Activated CD8-positive, alpha-beta memory T cell treated with anti-CD3 and anti-CD28 coated beads, Interleukin-2, amount 10 ng/mL, durations not matched to agents 7 days and 5 days (primary cell): ENCODE measurements around the gene OPHN1. TPM values are rescaled to one million over a fixed set of nuclear protein-coding genes. Genes with fewer than 3 reads are reported as not detected.
"Not testable (repeated sequence)": the region's sequence is repeated elsewhere in the genome, so short reads cannot be mapped to it uniquely, and the experiment has no call there.

Experiments
- ATAC-seq: fragments of 150-1000 bp; cut with Tn5 transposase; one replicate; pipeline ENCODE4 v1.10.0; 2021; ENCODE audit warnings: moderate library complexity
- CTCF ChIA-PET: fragments of 350-600 bp; sonication (Branson Sonifier 250); formaldehyde crosslinking; loops from one replicate; lab custom pipeline; 2021; ENCODE audit warnings: antibody characterized with exemption; lab: Charles Lee
- DNase-seq: peaks from one replicate; pipeline ENCODE4 v3.0.0-alpha.2; 2020
- H3K27ac Mint-ChIP-seq: one replicate; pipeline ENCODE4 v1.8.0; 2021; ENCODE audit warnings: mild to moderate bottlenecking, mixed read lengths
- H3K27me3 Mint-ChIP-seq: one replicate; pipeline ENCODE4 v1.8.0; 2021; ENCODE audit warnings: mixed read lengths
- H3K36me3 Mint-ChIP-seq: one replicate; pipeline ENCODE4 v1.8.0; 2021; ENCODE audit warnings: mild to moderate bottlenecking, mixed read lengths
- H3K4me1 Mint-ChIP-seq: one replicate; pipeline ENCODE4 v1.8.0; 2021; ENCODE audit warnings: mixed read lengths
- H3K4me3 Mint-ChIP-seq: one replicate; pipeline ENCODE4 v1.8.0; 2021; ENCODE audit warnings: mild to moderate bottlenecking, moderate library complexity, mixed read lengths
- H3K9me3 Mint-ChIP-seq: one replicate; pipeline ENCODE4 v1.8.0; 2022; ENCODE audit warnings: low read depth, mixed read lengths
- total RNA-seq, 2 experiments: library from RNA; stranded (reverse); gene quantifications; one replicate each; pipeline ENCODE4 v1.2.3, GENCODE V29; 2021

The OPHN1 gene
- total RNA-seq, 2 experiments from 2014 or later = 0.09 to 0.15 TPM

DNA sequence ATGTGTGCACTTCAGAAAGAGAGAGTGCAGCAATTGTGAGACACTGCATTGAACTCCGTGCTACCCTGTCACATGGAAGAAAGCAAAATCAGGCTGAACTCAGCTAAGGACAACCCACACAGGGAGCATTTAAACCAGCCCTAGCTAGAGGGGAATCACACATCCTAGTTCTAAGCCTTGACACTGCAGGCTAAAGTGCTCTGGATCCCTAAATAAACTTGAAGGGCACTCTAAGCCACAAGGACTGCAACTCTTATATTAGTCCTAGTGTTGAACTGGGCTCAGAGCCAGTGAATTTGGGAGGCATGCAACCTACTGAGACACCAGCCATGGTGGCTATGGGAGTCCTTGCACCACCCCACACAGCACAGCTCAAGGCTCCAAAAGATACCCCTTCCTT is 311.9 kb downstream of the OPHN1 start:
- no peaks in the 10 kb centered on the region for H3K9me3 Mint-ChIP-seq
- no peaks in the 10 kb centered on the region for H3K4me1 Mint-ChIP-seq
- no peaks in the 10 kb centered on the region for H3K36me3 Mint-ChIP-seq
- H3K27ac Mint-ChIP-seq = no peak overlapping the region
- no peak for DNase-seq
- no peaks in the 10 kb centered on the region for H3K27me3 Mint-ChIP-seq
- CTCF ChIA-PET = no interaction called here
- no peak overlapping the region for H3K4me3 Mint-ChIP-seq
- no peak for ATAC-seq

- DNase-seq (no peak), ATAC-seq (no peak)
- no peaks in the 10 kb centered on the region for H3K4me1 Mint-ChIP-seq
- no peak overlapping the region for H3K27ac Mint-ChIP-seq
- H3K9me3 Mint-ChIP-seq = no peaks in the 10 kb centered on the region
- CTCF ChIA-PET = no interaction called here
- H3K4me3 Mint-ChIP-seq = no peak overlapping the region
- H3K27me3 Mint-ChIP-seq = no peaks in the 10 kb centered on the region
- no peaks in the 10 kb centered on the region for H3K36me3 Mint-ChIP-seq
These were observed 317.9 kb downstream of the OPHN1 start for GRCh38 chrX:68115371-68115770.

GRCh38 chrX:68114573-68115129 is 318.6 kb downstream of the OPHN1 start:
- Mint-ChIP-seq H3K9me3 (no peaks in the 10 kb centered on the region), H3K4me1 (no peaks in the 10 kb centered on the region), H3K4me3 (no peak overlapping the region), H3K27ac (no peak overlapping the region), H3K36me3 (no peaks in the 10 kb centered on the region), H3K27me3 (no peaks in the 10 kb centered on the region)
- CTCF ChIA-PET = no interaction called here
- ATAC-seq (no peak), DNase-seq (no peak)

- ATAC-seq (no peak), DNase-seq (no peak)
- Mint-ChIP-seq H3K4me3 (no peak overlapping the region), H3K27ac (no peak overlapping the region), H3K9me3 (no peaks in the 10 kb centered on the region), H3K36me3 (no peaks in the 10 kb centered on the region), H3K27me3 (no peaks in the 10 kb centered on the region), H3K4me1 (no peaks in the 10 kb centered on the region)
- CTCF ChIA-PET = no interaction called here
These were observed 319.3 kb downstream of the OPHN1 start for GRCh38 chrX:68113837-68114572.

DNA sequence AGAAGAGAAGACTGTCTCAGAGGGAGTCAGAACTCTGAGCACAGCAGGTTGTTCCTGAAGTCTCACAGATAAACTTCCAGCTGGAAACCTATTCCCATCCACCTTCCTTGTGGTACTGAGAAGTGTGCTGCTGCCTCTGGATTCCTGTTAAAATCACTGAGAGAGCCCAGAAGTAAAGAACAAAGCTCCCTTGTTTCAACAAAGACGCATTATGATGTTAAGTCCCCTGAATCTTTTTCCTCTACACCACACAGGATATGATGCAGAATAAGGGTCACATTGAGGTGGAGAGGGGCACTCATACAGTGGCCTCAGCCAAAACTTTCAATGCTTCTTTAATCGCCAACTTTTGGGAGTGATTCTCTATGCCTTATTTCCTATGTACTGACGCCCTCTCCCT is 321.0 kb downstream of the OPHN1 start:
- Mint-ChIP-seq H3K27ac (no peak overlapping the region), H3K27me3 (no peaks in the 10 kb centered on the region), H3K4me1 (no peaks in the 10 kb centered on the region), H3K9me3 (no peaks in the 10 kb centered on the region), H3K4me3 (no peak overlapping the region), H3K36me3 (no peaks in the 10 kb centered on the region)
- no peak for ATAC-seq
- no peak for DNase-seq
- CTCF ChIA-PET = no interaction called here

DNA sequence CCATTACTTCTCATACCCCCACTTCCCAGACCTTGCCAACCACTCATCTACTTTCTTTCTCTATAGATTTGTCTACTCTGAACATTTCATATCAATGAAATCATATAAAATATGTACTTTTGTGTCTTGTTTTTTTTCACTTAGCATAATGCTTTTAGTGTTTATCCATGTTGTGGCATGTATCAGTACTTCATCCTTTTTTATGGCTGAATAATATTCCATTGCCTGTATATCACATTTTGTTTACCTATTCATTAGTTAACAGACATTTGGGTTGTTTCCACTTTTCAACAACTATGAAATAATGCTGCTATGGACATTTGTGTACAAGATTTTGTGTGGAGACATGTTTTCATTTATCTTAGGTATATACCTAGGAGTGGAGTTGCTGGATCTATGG is 324.1 kb downstream of the OPHN1 start:
- Mint-ChIP-seq H3K27me3 (no peaks in the 10 kb centered on the region), H3K9me3 (no peaks in the 10 kb centered on the region), H3K4me1 (no peaks in the 10 kb centered on the region), H3K27ac (no peak overlapping the region), H3K36me3 (no peaks in the 10 kb centered on the region), H3K4me3 (no peak overlapping the region)
- CTCF ChIA-PET = no interaction called here
- ATAC-seq = no peak
- no peak for DNase-seq

DNA sequence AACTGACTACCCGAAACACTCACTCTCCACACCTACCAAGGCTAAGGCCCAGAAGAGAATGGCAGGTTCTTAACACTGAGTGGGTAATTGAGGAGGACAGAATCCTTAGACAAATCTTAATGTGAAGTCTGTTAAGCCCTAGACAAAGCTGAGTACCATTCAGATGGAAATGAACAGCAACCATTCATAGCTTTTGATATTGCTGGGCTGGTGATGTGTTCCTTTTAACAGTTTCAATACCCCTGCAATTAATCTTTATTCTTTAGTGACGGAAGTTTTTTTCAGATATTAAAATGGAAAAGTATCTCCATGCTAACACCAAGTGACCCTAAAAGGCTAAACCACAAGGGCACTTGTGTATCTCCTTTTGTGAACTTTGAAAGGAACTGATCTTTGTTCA is 334.9 kb downstream of the OPHN1 start:
- no peaks in the 10 kb centered on the region for H3K9me3 Mint-ChIP-seq
- H3K4me3 Mint-ChIP-seq = no peak overlapping the region
- DNase-seq = no peak
- H3K27ac Mint-ChIP-seq = no peak overlapping the region
- no peaks in the 10 kb centered on the region for H3K27me3 Mint-ChIP-seq
- no peaks in the 10 kb centered on the region for H3K36me3 Mint-ChIP-seq
- no peaks in the 10 kb centered on the region for H3K4me1 Mint-ChIP-seq
- CTCF ChIA-PET = no interaction called here
- no peak for ATAC-seq

- Mint-ChIP-seq H3K27ac (no peak overlapping the region), H3K27me3 (no peaks in the 10 kb centered on the region), H3K9me3 (no peaks in the 10 kb centered on the region), H3K4me1 (no peaks in the 10 kb centered on the region), H3K4me3 (no peak overlapping the region), H3K36me3 (no peaks in the 10 kb centered on the region)
- CTCF ChIA-PET = no interaction called here
- no peak for DNase-seq
- no peak for ATAC-seq
These were observed 343.0 kb downstream of the OPHN1 start for GRCh38 chrX:68090266-68090665.

- no peaks in the 10 kb centered on the region for H3K9me3 Mint-ChIP-seq
- no peaks in the 10 kb centered on the region for H3K4me1 Mint-ChIP-seq
- no peaks in the 10 kb centered on the region for H3K27me3 Mint-ChIP-seq
- CTCF ChIA-PET = no interaction called here
- no peaks in the 10 kb centered on the region for H3K36me3 Mint-ChIP-seq
- no peak for ATAC-seq
- H3K4me3 Mint-ChIP-seq = no peak overlapping the region
- no peak for DNase-seq
- no peak overlapping the region for H3K27ac Mint-ChIP-seq
These were observed 345.8 kb downstream of the OPHN1 start for GRCh38 chrX:68087526-68087925.

DNA sequence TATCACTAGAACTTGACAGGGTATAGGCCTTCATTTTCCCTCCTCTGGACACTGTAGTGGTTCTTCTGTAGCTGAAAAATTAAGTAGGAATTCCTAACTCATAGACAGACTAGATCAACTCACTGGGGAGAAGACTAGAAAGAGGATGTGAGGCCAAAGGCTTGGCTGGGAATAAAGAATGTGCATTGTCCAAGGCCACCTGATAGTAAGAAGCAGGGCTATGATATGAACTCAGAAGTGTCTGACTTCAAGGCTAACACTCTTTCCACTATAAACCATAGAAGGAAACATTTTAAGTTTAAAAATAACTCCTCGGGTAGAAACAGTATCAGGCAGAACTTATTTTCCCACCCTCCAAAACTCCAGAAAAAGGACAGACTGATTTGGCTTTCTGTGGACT is 346.6 kb downstream of the OPHN1 start:
- ATAC-seq (no peak), DNase-seq (no peak)
- no peak overlapping the region for H3K4me3 Mint-ChIP-seq
- no peak overlapping the region for H3K27ac Mint-ChIP-seq
- no peaks in the 10 kb centered on the region for H3K27me3 Mint-ChIP-seq
- H3K4me1 Mint-ChIP-seq = no peaks in the 10 kb centered on the region
- no peaks in the 10 kb centered on the region for H3K36me3 Mint-ChIP-seq
- CTCF ChIA-PET = no interaction called here
- no peaks in the 10 kb centered on the region for H3K9me3 Mint-ChIP-seq

- H3K36me3 Mint-ChIP-seq = no peaks in the 10 kb centered on the region
- H3K4me1 Mint-ChIP-seq = no peaks in the 10 kb centered on the region
- DNase-seq (no peak), ATAC-seq (no peak)
- CTCF ChIA-PET = no interaction called here
- no peak overlapping the region for H3K27ac Mint-ChIP-seq
- no peak overlapping the region for H3K4me3 Mint-ChIP-seq
- H3K9me3 Mint-ChIP-seq = no peaks in the 10 kb centered on the region
- H3K27me3 Mint-ChIP-seq = no peaks in the 10 kb centered on the region
These were observed 348.5 kb downstream of the OPHN1 start for GRCh38 chrX:68084765-68085164.

DNA sequence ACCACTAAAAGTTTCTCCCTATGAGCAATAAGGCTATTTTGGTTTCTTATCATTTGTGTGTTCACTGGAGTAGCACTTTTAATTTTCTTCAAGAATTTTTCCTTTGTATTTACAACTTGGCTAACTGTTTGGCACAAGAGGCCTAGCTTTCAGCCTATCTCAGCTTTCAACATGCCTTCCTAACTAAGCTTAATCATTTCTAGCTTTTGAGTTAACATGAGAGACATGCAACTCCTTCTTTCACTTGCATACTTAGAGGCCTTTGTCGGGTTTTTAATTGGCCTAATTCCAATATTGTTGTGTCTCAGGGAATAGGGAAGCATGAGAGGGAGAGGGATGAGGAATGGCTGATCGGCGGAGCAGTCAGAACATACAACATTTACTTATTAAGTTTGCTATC is 349.8 kb downstream of the OPHN1 start:
- CTCF ChIA-PET = no interaction called here
- Mint-ChIP-seq H3K4me3 (no peak overlapping the region), H3K27ac (no peak overlapping the region), H3K9me3 (no peaks in the 10 kb centered on the region), H3K36me3 (no peaks in the 10 kb centered on the region), H3K4me1 (no peaks in the 10 kb centered on the region), H3K27me3 (no peaks in the 10 kb centered on the region)
- ATAC-seq = no peak
- no peak for DNase-seq

DNA sequence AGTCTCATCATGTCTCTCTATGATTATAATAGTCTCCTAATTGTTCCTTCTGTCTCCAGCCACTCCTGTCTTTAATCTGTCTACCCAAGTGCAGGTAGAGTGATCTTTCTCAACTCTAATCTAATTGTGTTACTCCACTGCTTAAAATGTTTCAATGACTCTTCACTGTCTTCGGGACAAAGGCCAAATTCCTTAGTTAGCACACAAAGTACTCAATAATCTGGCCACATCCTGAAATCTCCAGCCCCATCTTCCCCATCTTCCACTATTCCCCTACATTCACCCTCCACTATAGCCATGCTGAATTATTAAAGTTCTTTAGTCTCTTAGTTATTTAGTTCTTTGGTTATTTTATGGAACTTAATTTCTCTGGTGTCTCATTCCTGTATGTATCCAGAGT is 353.3 kb downstream of the OPHN1 start:
- H3K36me3 Mint-ChIP-seq = no peaks in the 10 kb centered on the region
- no peaks in the 10 kb centered on the region for H3K27me3 Mint-ChIP-seq
- H3K4me3 Mint-ChIP-seq = no peak overlapping the region
- no peak for ATAC-seq
- no peak overlapping the region for H3K27ac Mint-ChIP-seq
- CTCF ChIA-PET = no interaction called here
- H3K9me3 Mint-ChIP-seq = no peaks in the 10 kb centered on the region
- H3K4me1 Mint-ChIP-seq = no peaks in the 10 kb centered on the region
- DNase-seq = no peak

GRCh38 chrX:68078801-68079200 is 354.5 kb downstream of the OPHN1 start:
- H3K9me3 Mint-ChIP-seq, H3K36me3 Mint-ChIP-seq, CTCF ChIA-PET, H3K4me3 Mint-ChIP-seq, DNase-seq, ATAC-seq, H3K27me3 Mint-ChIP-seq, H3K4me1 Mint-ChIP-seq, H3K27ac Mint-ChIP-seq: not testable (repeated sequence)
